Stimulated activated CD8-positive, alpha-beta memory T cell treated with anti-CD3 and anti-CD28 coated beads, Interleukin-15, amount 100 ng/mL, for 4 hours (primary cell): Measurements from ENCODE around the gene GRHPR.

Experiments used
- DNase-seq, 2 donors: peaks; one replicate each; pipeline ENCODE4 v3.0.0-alpha.2; 2020; ENCODE audit warnings: low read depth in 2 of 2

Gene GRHPR

GRCh38 chr9:37480759-37481158 is 58.3 kb downstream of the GRHPR start:
- DNase-seq, result no peak

DNA sequence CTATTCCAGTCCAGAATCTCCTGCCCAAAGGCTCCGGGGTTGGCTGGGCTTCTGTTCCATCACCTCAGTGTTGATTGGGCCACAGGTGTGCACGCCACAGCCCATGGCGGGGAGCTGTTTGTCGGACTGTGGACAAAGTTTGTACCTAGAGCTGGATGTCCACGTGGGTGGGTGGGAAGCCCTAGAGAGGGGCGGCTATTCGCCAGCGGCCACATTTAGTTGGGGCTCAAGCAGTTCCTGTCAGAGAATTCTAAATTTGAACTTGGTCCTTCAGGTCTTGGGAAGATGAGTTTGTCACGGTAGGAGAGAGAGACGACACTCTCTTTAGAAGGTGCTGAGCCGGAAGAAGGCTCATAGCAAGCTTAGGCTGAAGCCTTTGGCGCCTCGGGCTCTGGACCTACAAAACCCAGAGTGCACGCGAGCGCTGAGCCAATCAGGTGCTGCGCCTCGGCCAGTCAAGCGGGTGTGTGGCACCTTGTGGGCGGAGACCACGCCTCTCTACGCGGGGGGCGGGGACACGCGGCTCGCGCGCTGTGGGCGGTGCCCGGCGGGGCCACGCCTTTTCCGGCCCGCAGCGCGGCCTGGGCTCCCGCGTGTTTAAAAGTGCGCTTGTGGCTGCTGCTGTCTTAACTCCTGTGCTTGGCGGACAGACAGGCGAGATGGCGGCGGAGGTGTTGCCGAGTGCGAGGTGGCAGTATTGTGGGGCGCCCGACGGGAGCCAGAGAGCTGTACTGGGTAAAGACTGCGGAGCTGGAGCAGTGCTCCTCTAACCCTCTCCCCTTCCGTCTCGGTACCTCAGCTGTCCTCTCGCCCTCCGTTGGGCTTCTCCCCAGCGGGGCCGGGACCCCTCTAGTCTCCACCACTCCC is 63.1 kb downstream of the GRHPR start, which contains the start of gene POLR1E:
POLR1E (plus strand) TSS at position 560 of the 867 bp plus-strand sequence; CDS start at position 660, 100 bp downstream.
- peak; percentile 90 to 92 for DNase-seq

- no peak for DNase-seq
Observed at GRCh38 chr9:37486256-37486615, 63.7 kb downstream of the GRHPR start.
